Chondrocyte (in vitro differentiated cells): ENCODE data around the gene RYK. TPM values are rescaled to one million over a fixed set of nuclear protein-coding genes. Genes with fewer than 3 reads are reported as not detected.

ENCODE experiments used
- DNase-seq: peaks from one replicate; pipeline ENCODE4 v3.0.0; 2021; ENCODE audit warnings: mixed read lengths, low spot score
- H3K27ac Mint-ChIP-seq: one replicate; pipeline ENCODE4 v1.8.0; 2021; ENCODE audit warnings: mild to moderate bottlenecking, moderate library complexity, mixed read lengths; ENCODE audit not compliant: unreplicated experiment
- H3K27me3 Mint-ChIP-seq: 2 replicates; pipeline ENCODE4 v1.8.0; 2021; ENCODE audit warnings: low read depth, mixed read lengths
- H3K36me3 Mint-ChIP-seq: 2 replicates; pipeline ENCODE4 v1.8.0; 2021; ENCODE audit warnings: low read depth, mixed read lengths
- H3K4me1 Mint-ChIP-seq: 2 replicates; pipeline ENCODE4 v1.8.0; 2021; ENCODE audit warnings: low read depth, mild to moderate bottlenecking, mixed read lengths
- H3K4me3 Mint-ChIP-seq: one replicate; pipeline ENCODE4 v1.8.0; 2021; ENCODE audit warnings: mild to moderate bottlenecking, moderate library complexity, mixed read lengths; ENCODE audit not compliant: unreplicated experiment
- H3K9me3 Mint-ChIP-seq: 2 replicates; pipeline ENCODE4 v1.8.0; 2021; ENCODE audit warnings: low read depth, mixed read lengths
- CTCF ChIP-seq: fragments of 200-600 bp; sonication (generic); IDR thresholded peaks from 2 replicates; pipeline ENCODE4 v1.5.0; 2021; ENCODE audit warnings: antibody characterized with exemption, mild to moderate bottlenecking, moderate library complexity
- total RNA-seq: library from RNA; stranded (reverse); gene quantifications from 3 replicates; pipeline ENCODE4 v1.2.1, GENCODE V29; 2021

Gene RYK
- total RNA-seq, 1 donor from 2014 or later, result 49.6 TPM

- Mint-ChIP-seq H3K27ac (no peak overlapping the region), H3K4me3 (no peak overlapping the region)
- no peak for DNase-seq
These were observed 32.0 kb upstream of the RYK start for GRCh38 chr3:134282659-134283047.

GRCh38 chr3:134281912-134282658 is 31.4 kb upstream of the RYK start:
- peaks cover 18% of the 10 kb centered on the region for H3K4me1 Mint-ChIP-seq
- no peaks in the 10 kb centered on the region for H3K36me3 Mint-ChIP-seq
- DNase-seq, result no peak
- no peaks in the 10 kb centered on the region for H3K27me3 Mint-ChIP-seq
- no peak for TF ChIP-seq CTCF
- no peak overlapping the region for H3K27ac Mint-ChIP-seq
- no peaks in the 10 kb centered on the region for H3K9me3 Mint-ChIP-seq
- no peak overlapping the region for H3K4me3 Mint-ChIP-seq

More at GRCh38 chr3:134282659-134283047, 32.0 kb upstream of the RYK start:
- Mint-ChIP-seq H3K36me3 (no peaks in the 10 kb centered on the region), H3K4me1 (peaks cover 14% of the 10 kb centered on the region), H3K9me3 (no peaks in the 10 kb centered on the region), H3K27me3 (no peaks in the 10 kb centered on the region)
- TF ChIP-seq CTCF, result no peak

- Mint-ChIP-seq H3K4me1 (peaks cover 30% of the 10 kb centered on the region), H3K27ac (peak overlapping the region; percentile 66)
- DNase-seq, result no peak
These were observed 28.8 kb upstream of the RYK start for GRCh38 chr3:134279466-134279865.

GRCh38 chr3:134277066-134277660 is 26.5 kb upstream of the RYK start:
- no peak for DNase-seq
- no peaks in the 10 kb centered on the region for H3K9me3 Mint-ChIP-seq
- H3K4me3 Mint-ChIP-seq, result no peak overlapping the region

More at GRCh38 chr3:134279466-134279865, 28.8 kb upstream of the RYK start:
- Mint-ChIP-seq H3K27me3 (no peaks in the 10 kb centered on the region), H3K9me3 (no peaks in the 10 kb centered on the region), H3K4me3 (no peak overlapping the region), H3K36me3 (no peaks in the 10 kb centered on the region)
- no peak for TF ChIP-seq CTCF

More at GRCh38 chr3:134277066-134277660, 26.5 kb upstream of the RYK start:
- H3K4me1 Mint-ChIP-seq, result peaks cover 26% of the 10 kb centered on the region
- no peaks in the 10 kb centered on the region for H3K36me3 Mint-ChIP-seq
- no peaks in the 10 kb centered on the region for H3K27me3 Mint-ChIP-seq
- TF ChIP-seq CTCF, result no peak
- no peak overlapping the region for H3K27ac Mint-ChIP-seq
